ENCODE measurements around the gene TMEM81. TPM values are rescaled to one million over a fixed set of nuclear protein-coding genes. Genes with fewer than 3 reads are reported as not detected.

Gene TMEM81
- total and polyA plus RNA-seq, 4 donors = 1.5 to 2.6 (median 2.0) TPM

DNA sequence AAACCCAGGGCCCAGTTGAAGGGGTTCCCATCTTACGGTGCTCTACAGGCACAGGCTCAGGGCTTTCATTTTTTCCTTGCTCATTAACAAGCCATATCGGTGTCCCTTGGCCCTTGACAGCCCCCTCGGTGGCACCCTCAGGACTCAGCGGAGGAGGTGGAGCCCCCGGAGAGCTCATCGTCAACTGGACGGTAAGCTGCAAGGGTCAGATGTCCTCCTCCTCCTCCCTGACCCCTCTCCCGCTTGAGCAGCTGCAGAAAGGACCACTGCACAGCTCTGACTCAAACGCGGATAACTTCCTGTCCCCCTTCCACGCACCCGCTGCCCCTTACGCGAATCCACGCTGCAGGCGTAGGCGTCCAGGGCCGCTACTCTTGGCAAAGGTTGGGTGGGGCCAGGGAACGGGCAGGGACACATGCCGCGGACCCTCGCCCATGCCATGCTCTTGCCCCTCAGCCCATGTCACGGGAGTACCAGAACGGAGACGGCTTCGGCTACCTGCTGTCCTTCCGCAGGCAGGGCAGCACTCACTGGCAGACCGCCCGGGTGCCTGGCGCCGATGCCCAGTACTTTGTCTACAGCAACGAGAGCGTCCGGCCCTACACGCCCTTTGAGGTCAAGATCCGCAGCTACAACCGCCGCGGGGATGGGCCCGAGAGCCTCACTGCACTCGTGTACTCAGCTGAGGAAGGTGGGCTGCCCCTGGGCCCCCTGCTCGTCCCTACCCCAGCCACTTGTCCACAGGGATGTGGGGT lies 14.7 kb downstream of the TMEM81 start:
- no peak overlapping the region for H3K9ac ChIP-seq (ENCODE audit: insufficient read depth in 1 of 2, low read length in 2 of 2)
- no peak for TF ChIP-seq CTCF (IDR thresholded peaks at IDR 0.05; ENCODE audit: control extremely low read depth, extremely low read depth)
- no peaks in the 10 kb centered on the region for H3K27me3 ChIP-seq (ENCODE audit: control insufficient read depth in 3 of 3, insufficient read depth in 3 of 3, low read length in 2 of 3)
- no peak overlapping the region for H3K27ac ChIP-seq (ENCODE audit: low read depth in 1 of 2, low read length in 1 of 2)
- H3K4me1 ChIP-seq (ENCODE audit: control insufficient read depth in 5 of 5, insufficient read depth in 5 of 5, low read length in 5 of 5) = peaks cover 0 to 9% (median 0%) of the 10 kb centered on the region in 5 donors
- WGBS, 2 donors = 83 to 89% methylated on average over 42 of the region's 42 CpGs
- no peak for ATAC-seq (ENCODE audit: insufficient read depth, low FRiP score)
- no peaks in the 10 kb centered on the region for H3K9me3 ChIP-seq (ENCODE audit: control insufficient read depth in 4 of 4, insufficient read depth in 3 of 4, low read length in 3 of 4)
- no peak overlapping the region for H3K4me3 ChIP-seq
- no peaks in the 10 kb centered on the region for H3K36me3 ChIP-seq (ENCODE audit: control insufficient read depth in 4 of 4, insufficient read depth in 4 of 4, low read length in 4 of 4)
- peak in 2 of 3 donors; percentile 4 to 6 for DNase-seq

DNA sequence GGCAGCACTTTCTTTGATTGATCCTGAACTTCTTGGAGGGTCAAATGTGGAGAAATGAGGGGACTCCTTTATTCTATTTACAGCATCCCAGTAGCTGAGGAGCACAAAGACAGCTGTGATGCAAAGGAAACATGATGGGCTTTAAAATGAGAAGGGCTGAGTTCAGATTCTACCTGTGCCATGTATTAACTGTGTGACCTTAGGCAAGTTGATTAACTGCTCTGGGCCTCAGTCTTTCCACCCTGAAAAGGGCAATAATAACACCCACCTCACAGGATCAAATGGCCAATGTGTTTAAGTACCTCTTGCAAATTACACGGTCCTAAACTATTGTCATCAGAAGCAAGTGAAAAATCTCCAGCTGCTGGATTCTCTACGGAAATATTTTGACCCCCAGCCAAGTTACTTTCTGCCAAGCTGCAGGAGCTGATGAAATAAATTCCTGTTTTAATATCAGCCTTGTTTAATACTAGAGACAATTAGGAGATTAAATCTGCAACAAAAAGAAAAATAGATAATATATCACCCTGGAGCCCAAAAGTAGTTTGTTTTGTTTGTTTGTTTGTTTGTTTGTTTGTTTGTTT lies 15.7 kb downstream of the TMEM81 start:
- Histone ChIP-seq H3K4me3 (no peak overlapping the region), H3K36me3 (ENCODE audit: control insufficient read depth in 4 of 4, insufficient read depth in 4 of 4, low read length in 4 of 4) (no peaks in the 10 kb centered on the region), H3K9me3 (ENCODE audit: control insufficient read depth in 4 of 4, insufficient read depth in 3 of 4, low read length in 3 of 4) (no peaks in the 10 kb centered on the region), H3K9ac (ENCODE audit: insufficient read depth in 1 of 2, low read length in 2 of 2) (no peak overlapping the region), H3K4me1 (ENCODE audit: control insufficient read depth in 5 of 5, insufficient read depth in 5 of 5, low read length in 5 of 5) (peaks cover 0 to 9% (median 0%) of the 10 kb centered on the region in 5 donors), H3K27ac (ENCODE audit: low read depth in 1 of 2, low read length in 1 of 2) (no peak overlapping the region), H3K27me3 (ENCODE audit: control insufficient read depth in 3 of 3, insufficient read depth in 3 of 3, low read length in 2 of 3) (no peaks in the 10 kb centered on the region)
- WGBS, 2 donors = 35 to 64% methylated on average over 2 of the region's 2 CpGs
- TF ChIP-seq CTCF (IDR thresholded peaks at IDR 0.05; ENCODE audit: control extremely low read depth, extremely low read depth) = no peak
- ATAC-seq (ENCODE audit: insufficient read depth, low FRiP score) (no peak), DNase-seq (peak; percentile 35 to 73 (median 65))

DNA sequence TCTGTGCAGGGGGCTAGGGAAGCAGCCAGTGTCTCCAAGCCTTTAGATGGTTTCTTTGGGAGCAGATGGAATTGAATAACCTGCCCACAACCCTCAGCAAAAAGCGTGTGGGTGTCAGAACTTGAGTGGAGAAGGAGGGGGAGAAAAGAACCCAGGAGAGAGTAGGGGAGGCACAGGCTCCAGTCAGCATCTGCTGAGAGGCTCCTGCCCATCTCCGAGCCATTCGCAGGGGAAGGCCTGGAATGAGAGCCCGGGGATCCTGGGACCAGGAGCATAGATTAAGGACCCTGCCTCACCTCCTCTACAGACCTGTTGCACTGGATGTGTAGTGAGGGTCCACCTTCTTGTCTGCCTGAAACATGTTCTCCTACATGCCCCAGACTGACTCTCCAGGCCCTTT lies 16.3 kb downstream of the TMEM81 start:
- Histone ChIP-seq H3K9ac (ENCODE audit: insufficient read depth in 1 of 2, low read length in 2 of 2) (no peak overlapping the region), H3K27ac (ENCODE audit: low read depth in 1 of 2, low read length in 1 of 2) (no peak overlapping the region), H3K36me3 (ENCODE audit: control insufficient read depth in 4 of 4, insufficient read depth in 4 of 4, low read length in 4 of 4) (no peaks in the 10 kb centered on the region), H3K27me3 (ENCODE audit: control insufficient read depth in 3 of 3, insufficient read depth in 3 of 3, low read length in 2 of 3) (no peaks in the 10 kb centered on the region), H3K4me3 (no peak overlapping the region), H3K9me3 (ENCODE audit: control insufficient read depth in 4 of 4, insufficient read depth in 3 of 4, low read length in 3 of 4) (no peaks in the 10 kb centered on the region), H3K4me1 (ENCODE audit: control insufficient read depth in 5 of 5, insufficient read depth in 5 of 5, low read length in 5 of 5) (peaks cover 0 to 9% (median 0%) of the 10 kb centered on the region in 5 donors)
- ATAC-seq (ENCODE audit: insufficient read depth, low FRiP score) (no peak), DNase-seq (no peak)
- no peak for TF ChIP-seq CTCF (IDR thresholded peaks at IDR 0.05; ENCODE audit: control extremely low read depth, extremely low read depth)
- 91 to 98% methylated on average over 4 of the region's 4 CpGs for WGBS, 2 donors
